OCI-LY7 (cell line): ENCODE measurements around the gene DIP2A.

Source experiments
- EZH2phosphoT487 ChIP-seq: fragments of 200-600 bp; sonication (generic); IDR thresholded peaks from 2 replicates; pipeline ENCODE4 v1.6.1; 2018; ENCODE audit warnings: low read depth, borderline replicate concordance, mild to moderate bottlenecking, mixed run types, antibody characterized with exemption, low read length, moderate library complexity, mixed read lengths
- TF ChIP-seq, protein P1 (sequence below): fragments of 200-600 bp; sonication (generic); conservative IDR thresholded peaks from 2 replicates; pipeline ENCODE4 v1.5.1; 2014; ENCODE audit warnings: mild to moderate bottlenecking, antibody characterized with exemption, low read length, moderate library complexity, mixed read lengths

- TF ChIP-seq, protein P1, sequence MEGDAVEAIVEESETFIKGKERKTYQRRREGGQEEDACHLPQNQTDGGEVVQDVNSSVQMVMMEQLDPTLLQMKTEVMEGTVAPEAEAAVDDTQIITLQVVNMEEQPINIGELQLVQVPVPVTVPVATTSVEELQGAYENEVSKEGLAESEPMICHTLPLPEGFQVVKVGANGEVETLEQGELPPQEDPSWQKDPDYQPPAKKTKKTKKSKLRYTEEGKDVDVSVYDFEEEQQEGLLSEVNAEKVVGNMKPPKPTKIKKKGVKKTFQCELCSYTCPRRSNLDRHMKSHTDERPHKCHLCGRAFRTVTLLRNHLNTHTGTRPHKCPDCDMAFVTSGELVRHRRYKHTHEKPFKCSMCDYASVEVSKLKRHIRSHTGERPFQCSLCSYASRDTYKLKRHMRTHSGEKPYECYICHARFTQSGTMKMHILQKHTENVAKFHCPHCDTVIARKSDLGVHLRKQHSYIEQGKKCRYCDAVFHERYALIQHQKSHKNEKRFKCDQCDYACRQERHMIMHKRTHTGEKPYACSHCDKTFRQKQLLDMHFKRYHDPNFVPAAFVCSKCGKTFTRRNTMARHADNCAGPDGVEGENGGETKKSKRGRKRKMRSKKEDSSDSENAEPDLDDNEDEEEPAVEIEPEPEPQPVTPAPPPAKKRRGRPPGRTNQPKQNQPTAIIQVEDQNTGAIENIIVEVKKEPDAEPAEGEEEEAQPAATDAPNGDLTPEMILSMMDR = no peak
- TF ChIP-seq EZH2phosphoT487 = no peak
Observed at GRCh38 chr21:46468108-46468774, 9.6 kb downstream of the DIP2A start.
